ENCODE results near the gene HIVEP3.

DNA sequence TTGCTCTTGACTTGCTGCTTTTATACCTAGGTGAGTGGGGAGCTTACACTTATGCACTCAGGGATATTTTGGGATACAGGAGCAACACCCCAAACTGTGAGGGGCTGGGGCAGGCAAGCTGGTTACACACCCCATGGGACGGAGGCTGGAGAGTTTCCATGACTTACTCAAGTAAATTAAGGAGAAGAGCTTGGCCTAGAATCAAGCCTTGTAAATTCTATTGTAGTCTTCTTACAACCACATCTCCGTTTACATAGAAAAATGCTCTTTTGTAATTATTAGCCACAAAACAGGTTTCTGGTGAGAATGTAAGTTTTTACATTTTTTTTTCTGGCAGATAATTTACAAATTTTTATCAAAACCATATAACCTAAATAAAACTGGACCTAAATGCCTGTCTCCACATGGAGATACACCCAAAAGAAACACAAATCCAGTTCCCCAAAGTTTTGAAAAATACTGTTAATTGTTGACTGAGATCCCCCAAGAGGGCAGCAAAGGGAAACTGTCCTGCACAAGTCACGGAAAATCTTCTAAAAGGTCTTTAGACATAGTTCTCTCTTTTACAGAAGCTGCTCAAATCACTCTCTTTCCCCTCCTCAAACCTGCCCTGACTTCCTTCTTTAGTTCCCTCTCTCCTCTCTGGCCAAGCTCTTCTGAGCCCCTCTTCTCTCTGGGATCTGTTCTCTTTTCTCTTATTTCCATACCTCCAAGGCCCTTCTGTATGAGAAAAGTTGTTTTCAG lies 134.0 kb downstream of the HIVEP3 start:
- TF ChIP-seq, protein P1, sequence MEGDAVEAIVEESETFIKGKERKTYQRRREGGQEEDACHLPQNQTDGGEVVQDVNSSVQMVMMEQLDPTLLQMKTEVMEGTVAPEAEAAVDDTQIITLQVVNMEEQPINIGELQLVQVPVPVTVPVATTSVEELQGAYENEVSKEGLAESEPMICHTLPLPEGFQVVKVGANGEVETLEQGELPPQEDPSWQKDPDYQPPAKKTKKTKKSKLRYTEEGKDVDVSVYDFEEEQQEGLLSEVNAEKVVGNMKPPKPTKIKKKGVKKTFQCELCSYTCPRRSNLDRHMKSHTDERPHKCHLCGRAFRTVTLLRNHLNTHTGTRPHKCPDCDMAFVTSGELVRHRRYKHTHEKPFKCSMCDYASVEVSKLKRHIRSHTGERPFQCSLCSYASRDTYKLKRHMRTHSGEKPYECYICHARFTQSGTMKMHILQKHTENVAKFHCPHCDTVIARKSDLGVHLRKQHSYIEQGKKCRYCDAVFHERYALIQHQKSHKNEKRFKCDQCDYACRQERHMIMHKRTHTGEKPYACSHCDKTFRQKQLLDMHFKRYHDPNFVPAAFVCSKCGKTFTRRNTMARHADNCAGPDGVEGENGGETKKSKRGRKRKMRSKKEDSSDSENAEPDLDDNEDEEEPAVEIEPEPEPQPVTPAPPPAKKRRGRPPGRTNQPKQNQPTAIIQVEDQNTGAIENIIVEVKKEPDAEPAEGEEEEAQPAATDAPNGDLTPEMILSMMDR (IDR thresholded peaks at IDR 0.05): no peak
- TF ChIP-seq RXRA (IDR thresholded peaks at IDR 0.05; ENCODE audit: borderline replicate concordance, low read depth): no peak
- TF ChIP-seq POLR2AphosphoS5 (IDR thresholded peaks at IDR 0.05; ENCODE audit: low read depth, low read length): no peak
- TF ChIP-seq, protein P2, sequence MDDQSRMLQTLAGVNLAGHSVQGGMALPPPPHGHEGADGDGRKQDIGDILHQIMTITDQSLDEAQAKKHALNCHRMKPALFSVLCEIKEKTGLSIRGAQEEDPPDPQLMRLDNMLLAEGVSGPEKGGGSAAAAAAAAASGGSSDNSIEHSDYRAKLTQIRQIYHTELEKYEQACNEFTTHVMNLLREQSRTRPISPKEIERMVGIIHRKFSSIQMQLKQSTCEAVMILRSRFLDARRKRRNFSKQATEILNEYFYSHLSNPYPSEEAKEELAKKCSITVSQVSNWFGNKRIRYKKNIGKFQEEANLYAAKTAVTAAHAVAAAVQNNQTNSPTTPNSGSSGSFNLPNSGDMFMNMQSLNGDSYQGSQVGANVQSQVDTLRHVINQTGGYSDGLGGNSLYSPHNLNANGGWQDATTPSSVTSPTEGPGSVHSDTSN (IDR thresholded peaks at IDR 0.05): no peak
- no peak for TF ChIP-seq EP300 (IDR thresholded peaks at IDR 0.05; ENCODE audit: borderline replicate concordance in 1 of 2, low read depth in 1 of 2, low read length in 1 of 2)
